NAMALWA (cell line): ENCODE results near the gene OBSCN.

ENCODE experiments used
- DNase-seq: peaks from one replicate; pipeline ENCODE4 v3.0.0-alpha.2; 2015; ENCODE audit warnings: low spot score

The OBSCN gene

DNA sequence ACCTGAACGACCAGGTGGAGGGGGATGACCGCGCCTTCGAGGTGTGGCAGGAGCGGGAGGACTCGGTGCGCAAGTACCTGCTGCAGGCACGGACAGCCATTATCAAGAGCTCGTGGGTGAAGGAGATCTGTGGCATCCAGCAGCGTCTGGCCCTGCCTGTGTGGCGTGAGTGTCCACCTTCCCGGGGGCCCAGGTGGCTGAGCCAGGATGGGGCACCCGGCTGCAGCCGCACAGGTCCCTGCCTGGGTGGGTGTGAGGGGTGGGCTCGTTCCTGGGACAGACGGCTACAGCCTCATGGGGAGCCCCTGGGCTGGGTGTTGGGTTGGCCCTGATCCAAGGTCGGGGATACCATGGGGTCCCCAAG, 133.6 kb downstream of the OBSCN start:
- DNase-seq: no peak

DNA sequence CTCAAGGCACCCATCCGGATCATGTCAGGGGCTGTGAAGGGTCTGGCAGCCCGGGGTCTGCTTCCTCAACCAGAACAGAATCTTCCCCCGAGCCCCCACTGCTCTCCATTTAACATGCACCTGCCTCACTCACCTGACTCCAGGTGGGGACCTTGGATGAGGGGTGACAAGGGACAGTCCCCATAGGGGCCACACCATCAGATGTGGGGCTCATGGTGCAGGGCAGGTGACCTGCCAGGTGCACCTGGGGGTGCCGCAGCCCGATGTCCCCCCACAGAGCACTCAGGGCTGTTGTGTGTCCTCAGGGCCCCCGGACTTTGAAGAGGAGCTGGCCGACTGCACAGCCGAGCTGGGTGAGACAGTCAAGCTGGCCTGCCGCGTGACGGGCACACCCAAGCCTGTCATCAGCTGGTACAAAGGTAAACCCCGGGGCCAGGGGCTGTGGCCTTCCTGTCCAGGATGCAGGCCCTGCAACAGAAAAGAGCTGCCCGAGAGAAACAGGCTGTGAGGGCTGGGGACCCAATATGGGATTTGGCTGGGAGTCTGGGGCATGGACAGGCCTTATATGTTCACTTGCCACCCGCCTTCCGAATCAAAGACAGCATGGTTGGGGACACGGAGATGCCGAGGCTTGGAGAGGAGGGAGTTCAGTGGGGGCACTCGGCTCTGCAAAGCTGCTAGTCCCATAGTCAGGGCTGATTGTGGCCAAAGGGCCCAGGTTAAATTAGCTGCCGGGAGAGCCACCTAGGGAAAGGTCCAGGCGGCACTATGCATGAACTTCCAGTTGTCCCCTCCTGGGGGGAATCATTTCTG, 134.2 kb downstream of the OBSCN start:
- DNase-seq: no peak

DNA sequence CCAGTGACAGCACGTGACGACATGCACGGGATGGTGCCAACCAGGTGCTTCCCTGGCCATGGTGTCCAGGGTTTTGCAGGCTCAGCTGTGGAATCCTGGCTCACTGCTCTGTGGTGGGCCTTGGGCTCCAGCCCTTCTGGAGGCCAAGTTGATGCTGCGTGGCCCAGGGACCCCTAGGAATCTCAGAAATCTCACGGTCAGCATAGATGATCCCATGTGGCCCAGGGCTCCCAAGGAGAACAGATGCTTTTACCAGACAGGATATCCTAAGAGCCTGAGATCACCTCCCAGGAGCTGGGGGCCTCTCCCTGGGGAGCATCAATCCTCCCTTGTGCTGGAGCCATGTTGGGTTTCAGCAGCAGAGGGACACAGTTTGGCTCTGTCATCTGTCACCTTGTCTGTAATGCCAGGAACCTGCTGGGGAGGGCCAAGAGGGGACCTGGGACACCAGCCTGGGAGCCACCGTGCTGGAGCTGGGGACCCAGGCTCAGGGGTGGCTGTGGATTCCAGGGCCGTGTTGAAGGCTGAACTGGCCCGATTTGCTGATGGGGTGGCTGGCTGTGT, 134.9 kb downstream of the OBSCN start:
- DNase-seq: no peak

GRCh38 chr1:228343191-228343661, 135.4 kb downstream of the OBSCN start:
- no peak for DNase-seq

DNA sequence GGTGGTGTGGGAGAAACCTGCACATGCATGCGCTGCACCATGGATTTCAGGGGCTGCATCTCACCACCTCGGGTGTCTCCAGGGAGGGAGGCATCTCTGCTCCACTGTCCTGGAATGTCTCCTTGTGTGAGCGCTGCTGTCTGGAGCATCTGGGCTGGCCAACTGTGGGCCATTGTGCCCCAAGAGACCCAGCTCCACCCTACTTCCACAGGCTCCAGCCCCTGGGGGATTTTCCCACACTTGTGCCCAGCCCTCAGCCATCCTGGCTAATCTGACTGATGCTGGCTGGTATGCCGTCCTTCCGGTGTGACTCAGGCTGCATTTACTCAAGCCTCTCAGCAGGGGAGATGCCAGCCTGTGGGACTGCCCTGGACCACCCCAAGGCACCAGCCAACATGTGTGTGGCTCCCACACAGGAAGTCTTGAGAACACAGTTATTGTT, 136.8 kb downstream of the OBSCN start:
- DNase-seq: no peak

DNA sequence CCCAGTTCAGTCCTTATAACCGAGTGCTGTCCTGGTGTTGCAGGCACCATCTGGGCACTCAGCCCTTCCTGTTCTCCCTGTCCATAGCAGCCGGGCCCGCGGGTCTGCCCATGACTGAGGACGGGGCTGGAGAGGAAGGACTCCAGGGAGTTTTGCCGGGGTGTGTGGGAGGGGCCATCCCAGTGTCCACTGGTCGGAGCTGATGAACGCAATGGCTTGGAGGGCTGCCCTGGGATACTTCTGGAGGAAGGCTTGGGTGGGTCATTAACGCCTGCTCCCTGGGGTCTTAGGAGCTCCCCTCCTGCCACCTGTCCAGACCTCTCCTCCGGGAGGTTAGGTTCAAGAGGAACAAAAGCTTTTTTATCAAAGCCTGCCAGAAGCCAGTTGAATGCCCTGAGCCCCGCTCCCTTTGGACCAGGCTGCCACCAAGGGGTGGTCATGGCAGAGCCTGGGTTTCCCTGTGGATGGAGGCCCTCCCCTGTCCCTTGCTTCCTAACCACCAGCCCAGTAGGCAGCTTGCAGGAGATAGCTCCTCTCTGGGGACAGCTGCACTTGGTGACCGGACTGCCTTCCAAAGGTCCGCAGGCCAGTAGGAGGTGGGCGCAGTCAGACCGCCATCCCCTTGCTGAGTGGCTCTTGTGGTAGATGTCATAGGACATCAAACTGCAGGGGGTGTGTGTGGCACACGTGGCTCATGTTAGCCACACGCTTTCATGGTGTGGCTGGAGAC, 137.5 kb downstream of the OBSCN start:
- DNase-seq: no peak

DNA sequence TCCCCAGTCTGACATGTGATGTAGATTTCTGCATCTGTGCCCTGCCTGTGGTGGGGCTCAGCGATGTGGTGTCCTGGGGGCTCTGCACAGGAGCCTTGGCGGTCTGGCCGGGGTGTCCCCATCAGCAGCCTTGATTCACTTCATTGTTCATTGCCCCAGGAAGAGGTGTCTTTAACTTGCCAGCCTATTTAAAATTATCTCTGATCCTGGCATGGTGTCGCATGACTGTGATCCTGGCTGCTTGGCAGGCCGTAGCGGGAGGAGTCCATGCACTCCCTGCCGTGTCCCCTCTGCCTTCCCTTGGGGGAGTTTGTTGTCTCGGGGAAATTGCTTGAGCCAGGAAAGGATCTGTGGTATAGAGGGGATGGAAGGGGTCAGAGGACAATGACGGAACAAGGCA, 138.9 kb downstream of the OBSCN start:
- no peak for DNase-seq

DNA sequence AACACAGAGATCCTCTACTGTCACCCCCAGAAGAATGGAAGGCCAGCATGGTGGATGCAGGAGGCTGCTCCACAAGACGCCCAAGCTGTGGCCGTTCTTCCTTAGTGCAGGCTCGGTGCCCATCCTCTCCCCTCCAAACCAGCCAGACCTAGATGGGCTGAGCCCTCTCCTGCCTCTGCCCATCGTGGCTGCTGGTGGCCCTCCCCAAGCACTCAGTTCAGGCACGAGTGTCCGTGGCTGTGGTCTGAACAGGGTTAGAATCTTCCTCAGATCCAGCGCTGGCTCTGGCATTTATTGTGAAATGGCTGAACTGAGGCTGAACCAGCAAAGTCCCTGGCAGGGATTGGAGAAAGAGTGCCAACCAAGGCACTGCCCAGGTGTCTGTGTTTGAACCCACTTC, 139.3 kb downstream of the OBSCN start:
- no peak for DNase-seq

DNA sequence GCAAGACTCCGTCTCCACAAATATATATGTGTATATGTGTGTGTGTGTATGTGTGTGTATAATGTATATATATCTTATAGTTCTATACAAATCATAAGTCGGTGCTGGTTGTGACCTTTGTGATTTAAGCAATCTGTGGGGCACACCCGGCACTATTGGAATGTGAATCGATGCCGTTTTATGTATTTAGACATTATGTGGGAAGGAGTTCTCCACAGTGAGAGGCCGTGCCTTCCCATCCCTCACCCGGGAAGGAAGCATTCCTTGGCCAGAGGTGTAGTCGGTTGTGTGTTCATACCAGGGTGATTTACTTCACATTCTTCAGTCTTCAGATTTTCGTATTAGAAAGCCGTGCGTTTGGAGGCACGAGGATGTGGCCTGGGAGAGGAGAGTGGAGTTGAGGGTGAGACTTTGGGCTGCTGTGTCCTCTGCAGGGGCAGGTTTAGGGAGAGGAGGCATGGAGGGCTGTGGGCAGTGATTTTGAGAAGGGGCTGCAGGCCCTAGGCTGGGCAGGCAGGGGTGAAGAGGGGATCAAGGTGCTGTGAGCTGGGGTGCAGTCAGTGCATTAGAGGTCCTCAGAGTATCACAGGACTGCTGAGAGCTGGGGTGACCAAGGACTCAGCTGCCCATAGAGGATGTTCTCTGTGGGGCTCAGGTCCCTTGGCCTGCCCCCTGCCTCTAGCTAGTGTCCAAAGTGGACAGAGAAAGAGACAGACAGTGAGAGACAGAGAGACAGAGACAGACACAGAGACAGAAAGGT, 141.0 kb downstream of the OBSCN start:
- no peak for DNase-seq

GRCh38 chr1:228349701-228350171, 141.9 kb downstream of the OBSCN start:
- DNase-seq: no peak

DNA sequence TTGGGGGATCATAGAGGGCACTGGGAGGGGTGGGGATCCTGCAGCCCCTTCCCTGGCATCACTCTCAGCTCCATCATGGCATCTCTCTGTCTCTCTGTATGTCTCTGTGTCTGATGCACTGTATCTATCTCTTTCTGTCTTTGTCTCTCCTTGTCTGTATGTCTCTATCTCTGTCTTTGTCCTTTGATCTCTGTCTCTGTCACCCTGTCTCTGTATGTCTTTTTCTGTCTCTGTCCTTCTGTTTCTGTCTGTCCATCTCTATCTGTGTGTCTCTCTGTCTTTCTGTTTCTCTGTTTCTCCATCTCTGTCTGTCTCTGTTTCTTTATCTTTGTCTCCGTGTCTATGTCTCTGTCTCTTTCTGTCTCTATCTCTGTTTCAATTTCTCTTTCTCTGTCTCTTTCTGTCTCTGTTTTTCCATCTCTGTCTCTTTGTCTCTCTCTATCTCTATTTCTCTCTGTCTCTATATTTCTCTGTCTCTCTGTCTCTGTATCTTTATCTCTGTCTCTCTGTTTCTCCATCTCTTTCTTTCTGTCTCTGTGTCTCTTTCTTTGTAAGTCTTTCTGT, 142.4 kb downstream of the OBSCN start:
- no peak for DNase-seq

- DNase-seq: no peak
Observed at GRCh38 chr1:228350831-228351781, 143.3 kb downstream of the OBSCN start.

DNA sequence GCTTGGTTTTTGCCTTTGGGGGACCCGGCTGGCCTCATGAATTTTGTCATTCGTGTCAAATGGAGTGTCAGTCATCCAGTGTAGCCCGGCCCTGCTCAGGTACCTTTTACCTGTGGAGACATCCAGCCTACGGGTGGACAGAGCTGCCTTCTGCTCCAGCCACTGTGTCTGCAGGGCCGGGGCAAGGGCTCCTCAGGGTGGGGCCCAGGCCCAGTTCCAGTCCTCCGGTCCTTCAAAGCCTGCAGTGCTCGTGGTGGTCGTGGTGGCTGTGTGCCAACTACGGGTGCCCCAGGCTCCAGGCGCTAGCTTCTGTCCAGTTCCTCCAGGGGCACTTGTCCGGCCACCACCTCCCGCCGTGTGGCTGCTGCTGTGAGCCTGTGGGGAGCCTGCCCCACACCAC, 144.0 kb downstream of the OBSCN start:
- no peak for DNase-seq

- DNase-seq: no peak
Observed at GRCh38 chr1:228352677-228353481, 145.0 kb downstream of the OBSCN start.

- DNase-seq: no peak
Observed at GRCh38 chr1:228353601-228354371, 145.9 kb downstream of the OBSCN start.

GRCh38 chr1:228354390-228355320, 146.8 kb downstream of the OBSCN start:
- DNase-seq: no peak

GRCh38 chr1:228356897-228357680, 149.2 kb downstream of the OBSCN start:
- DNase-seq: no peak
